NCI-H2081 treated with DMSO at 0.1 percent for 48 hours (cell line): ENCODE measurements around the gene FUBP3.

ENCODE experiments used
- DNase-seq: peaks from one replicate; lab custom pipeline; 2025; lab: John Stamatoyannopoulos, UW

Gene FUBP3

GRCh38 chr9:130634191-130634768, 54.9 kb downstream of the FUBP3 start:
- no peak for DNase-seq

- DNase-seq, result no peak
Observed at GRCh38 chr9:130634801-130635200, 55.4 kb downstream of the FUBP3 start.

- DNase-seq, result no peak
Observed at GRCh38 chr9:130635306-130635705, 55.9 kb downstream of the FUBP3 start.

GRCh38 chr9:130635721-130636647, 56.6 kb downstream of the FUBP3 start:
- DNase-seq, result no peak

- no peak for DNase-seq
Observed at GRCh38 chr9:130636648-130637020, 57.3 kb downstream of the FUBP3 start.

GRCh38 chr9:130638284-130639123, 59.1 kb downstream of the FUBP3 start:
- DNase-seq, result no peak

- DNase-seq, result peak; percentile 7
Observed at GRCh38 chr9:130639124-130639765, 59.9 kb downstream of the FUBP3 start.

GRCh38 chr9:130639866-130640555, 60.6 kb downstream of the FUBP3 start:
- DNase-seq, result no peak

- DNase-seq, result no peak
Observed at GRCh38 chr9:130640681-130641080, 61.3 kb downstream of the FUBP3 start.

- no peak for DNase-seq
Observed at GRCh38 chr9:130642926-130643325, 63.5 kb downstream of the FUBP3 start.

- no peak for DNase-seq
Observed at GRCh38 chr9:130651221-130651620, 71.8 kb downstream of the FUBP3 start.

- DNase-seq, result no peak
Observed at GRCh38 chr9:130651752-130652151, 72.4 kb downstream of the FUBP3 start.

GRCh38 chr9:130654879-130655278, 75.5 kb downstream of the FUBP3 start:
- DNase-seq, result no peak

GRCh38 chr9:130658893-130659698, 79.7 kb downstream of the FUBP3 start:
- no peak for DNase-seq

- DNase-seq, result no peak
Observed at GRCh38 chr9:130659699-130660248, 80.4 kb downstream of the FUBP3 start.

- no peak for DNase-seq
Observed at GRCh38 chr9:130660326-130660682, 80.9 kb downstream of the FUBP3 start.

GRCh38 chr9:130660683-130661450, 81.5 kb downstream of the FUBP3 start:
- no peak for DNase-seq

GRCh38 chr9:130661451-130662098, 82.2 kb downstream of the FUBP3 start:
- no peak for DNase-seq
